Spleen (tissue), 11 donors: Measurements from ENCODE around the gene IGF1. TPM values are rescaled to one million over a fixed set of nuclear protein-coding genes. Genes with fewer than 3 reads are reported as not detected.

Experiments used
- DNase-seq: peaks from one replicate; pipeline ENCODE4 v3.0.0-alpha.2; 2020
- H3K27ac ChIP-seq, 8 donors: fragments of 200-600 bp; sonication (generic) in 7 of 8; 1 replicate in 4 of 8; 2 replicates in 4 of 8; pipeline versions ENCODE4 v1.5.0 to v1.8.0; 2016 to 2021; ENCODE audit warnings: inconsistent platforms in 4 of 8, mild to moderate bottlenecking in 4 of 8, moderate library complexity in 1 of 8
- H3K27me3 ChIP-seq, 7 donors: fragments of 200-600 bp; sonication (generic) in 6 of 7; replicated peaks in 1 of 7; 1 replicate in 4 of 7; 2 replicates in 3 of 7; pipeline versions ENCODE4 v1.5.0 to v1.8.0; 2016 to 2021; ENCODE audit warnings: inconsistent platforms in 3 of 7, mild to moderate bottlenecking in 1 of 7
- H3K36me3 ChIP-seq, 6 donors: fragments of 200-600 bp; sonication (generic) in 5 of 6; 1 replicate in 4 of 6; 2 replicates in 2 of 6; pipeline versions ENCODE4 v1.5.0 to v1.8.0; 2016 to 2021; ENCODE audit warnings: inconsistent platforms in 2 of 6
- H3K4me1 ChIP-seq, 6 donors: fragments of 200-600 bp; sonication (generic) in 5 of 6; 1 replicate in 3 of 6; 2 replicates in 3 of 6; pipeline versions ENCODE4 v1.5.0 to v1.8.0; 2016 to 2021; ENCODE audit warnings: inconsistent platforms in 3 of 6
- H3K4me3 ChIP-seq, 8 donors: fragments of 200-600 bp; sonication (generic) in 7 of 8; 1 replicate in 4 of 8; 2 replicates in 4 of 8; pipeline versions ENCODE4 v1.5.0 to v1.8.0; 2016 to 2021; ENCODE audit warnings: inconsistent platforms in 4 of 8, mild to moderate bottlenecking in 4 of 8, moderate library complexity in 2 of 8
- H3K9me3 ChIP-seq, 8 donors: fragments of 200-600 bp; sonication (generic) in 7 of 8; 1 replicate in 4 of 8; 2 replicates in 4 of 8; pipeline versions ENCODE4 v1.5.0 to v1.8.0; 2016 to 2021; ENCODE audit warnings: inconsistent platforms in 4 of 8
- POLR2A ChIP-seq, 3 donors: fragments of 450-650 bp; IDR thresholded peaks; one replicate each; pipeline ENCODE4 v1.5.1; 2017; ENCODE audit warnings: antibody characterized with exemption in 3 of 3, mild to moderate bottlenecking in 1 of 3
- POLR2AphosphoS5 ChIP-seq, 3 donors: sonication (generic); formaldehyde crosslinking; IDR thresholded peaks; one replicate each; pipeline ENCODE4 v1.5.1; 2017; ENCODE audit warnings: antibody characterized with exemption in 3 of 3
- WGBS, 5 donors: extraction: QIAGEN DNeasy Blood & Tissue Kit in 3 of 5; methylation state at CpG; one replicate each; pipeline versions ENCODE4 v1.1.5 to v1.1.7; 2013 to 2018; 5-methylcytosine and 5-hydroxymethylcytosine counted together
- intact Hi-C: fragments of 100-400 bp; cut with DNase I; formaldehyde crosslinking; loops from one replicate; pipeline ENCODE4 v1.15.0; 2023; ENCODE audit warnings: low total_unique reads
- polyA plus RNA-seq, 3 donors: library from polyadenylated mRNA; stranded (reverse); fragments of 200-250 nt; gene quantifications; one replicate each; pipeline ENCODE4 v1.2.1, GENCODE V29; 2013
- total RNA-seq, 7 donors: library from RNA; depleted of rRNA in 3 of 7; stranded (reverse); fragments of >200 nt in 3 of 7; fragmentation: NEBNext Ultra II Directional in 4 of 7; extraction: Animal tissue kit (Norgen Biotek cat#: 25700) in 4 of 7; gene quantifications; one replicate each; pipeline versions ENCODE4 v1.1.0 to v1.2.1, GENCODE V29; 2016 to 2021
- TF ChIP-seq, protein P1 (sequence below), 11 experiments: fragments of 200-600 bp in 7 of 11; fragments of 450-650 bp in 4 of 11; sonication (generic) in 4 of 11; IDR thresholded peaks in 8 of 11; conservative IDR thresholded peaks in 3 of 11; 1 replicate in 7 of 11; 2 replicates in 4 of 11; pipeline versions ENCODE4 v1.4.0 to v1.8.0; 2016 to 2021; ENCODE audit warnings: antibody characterized with exemption in 11 of 11, inconsistent platforms in 4 of 11, mild to moderate bottlenecking in 1 of 11
- donor health status: healthy with polysubstance abuse.
- donor health status: DM: no; HTN: no; CAD: no; lungs with moderate emphysema.
- donor health status: DM: no; HTN: no; CAD: no.
- donor health status: Bipolar disorder and iron deficiency.
- donor health status: healthy.
- donor health status: DM: no; HTN: no; CAD: no.
- donor health status: DM: yes; HTN: yes; CAD: no.

Gene IGF1
- total and polyA plus RNA-seq, 10 donors: 1.5 to 19.7 (median 11.3) TPM

DNA sequence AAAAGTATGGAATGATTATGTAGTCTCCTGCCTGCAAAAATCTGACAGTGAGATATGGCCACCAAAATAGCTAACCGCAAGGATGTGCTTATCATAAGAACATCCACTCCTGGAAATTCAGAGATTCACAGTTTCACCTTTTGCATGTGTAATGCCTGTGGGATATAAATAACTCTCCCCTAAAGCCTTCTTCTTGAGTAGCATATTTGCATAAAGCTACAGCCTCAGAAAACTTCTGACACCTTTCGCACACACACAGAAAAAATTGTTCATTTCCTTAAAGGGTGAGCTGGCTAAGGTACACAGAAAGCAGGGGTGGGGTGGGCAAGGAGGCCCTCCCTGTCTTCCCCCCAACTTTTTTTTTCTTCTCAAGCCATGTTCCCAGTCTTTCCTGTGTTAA, 3.1 kb upstream of the IGF1 start:
- H3K4me3 ChIP-seq: no peak overlapping the region
- H3K4me1 ChIP-seq: peaks cover 22 to 50% (median 42%) of the 10 kb centered on the region in 6 donors
- intact Hi-C loops: loop anchor here (5.0 to 10.0 kb wide), 2 partner anchors 316 to 539 kb away; no protein-coding TSS in a partner anchor
- WGBS, 5 donors: 75 to 90% (median 79%) methylated on average over 2 of the region's 2 CpGs
- peak overlapping the region in 7 of 8 donors; percentile 55 to 81 (median 73) for H3K27ac ChIP-seq
- H3K9me3 ChIP-seq: no peaks in the 10 kb centered on the region
- no peaks in the 10 kb centered on the region for H3K36me3 ChIP-seq
- DNase-seq: no peak
- no peak for TF ChIP-seq POLR2AphosphoS5 (IDR thresholded peaks at IDR 0.05)
- no peak for TF ChIP-seq POLR2A (IDR thresholded peaks at IDR 0.05)
- TF ChIP-seq, protein P1, sequence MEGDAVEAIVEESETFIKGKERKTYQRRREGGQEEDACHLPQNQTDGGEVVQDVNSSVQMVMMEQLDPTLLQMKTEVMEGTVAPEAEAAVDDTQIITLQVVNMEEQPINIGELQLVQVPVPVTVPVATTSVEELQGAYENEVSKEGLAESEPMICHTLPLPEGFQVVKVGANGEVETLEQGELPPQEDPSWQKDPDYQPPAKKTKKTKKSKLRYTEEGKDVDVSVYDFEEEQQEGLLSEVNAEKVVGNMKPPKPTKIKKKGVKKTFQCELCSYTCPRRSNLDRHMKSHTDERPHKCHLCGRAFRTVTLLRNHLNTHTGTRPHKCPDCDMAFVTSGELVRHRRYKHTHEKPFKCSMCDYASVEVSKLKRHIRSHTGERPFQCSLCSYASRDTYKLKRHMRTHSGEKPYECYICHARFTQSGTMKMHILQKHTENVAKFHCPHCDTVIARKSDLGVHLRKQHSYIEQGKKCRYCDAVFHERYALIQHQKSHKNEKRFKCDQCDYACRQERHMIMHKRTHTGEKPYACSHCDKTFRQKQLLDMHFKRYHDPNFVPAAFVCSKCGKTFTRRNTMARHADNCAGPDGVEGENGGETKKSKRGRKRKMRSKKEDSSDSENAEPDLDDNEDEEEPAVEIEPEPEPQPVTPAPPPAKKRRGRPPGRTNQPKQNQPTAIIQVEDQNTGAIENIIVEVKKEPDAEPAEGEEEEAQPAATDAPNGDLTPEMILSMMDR (IDR thresholded peaks at IDR 0.05 in 8 of 11, conservative IDR thresholded peaks at IDR 0.05 in 3 of 11): no peak
- H3K27me3 ChIP-seq: no peaks in the 10 kb centered on the region

DNA sequence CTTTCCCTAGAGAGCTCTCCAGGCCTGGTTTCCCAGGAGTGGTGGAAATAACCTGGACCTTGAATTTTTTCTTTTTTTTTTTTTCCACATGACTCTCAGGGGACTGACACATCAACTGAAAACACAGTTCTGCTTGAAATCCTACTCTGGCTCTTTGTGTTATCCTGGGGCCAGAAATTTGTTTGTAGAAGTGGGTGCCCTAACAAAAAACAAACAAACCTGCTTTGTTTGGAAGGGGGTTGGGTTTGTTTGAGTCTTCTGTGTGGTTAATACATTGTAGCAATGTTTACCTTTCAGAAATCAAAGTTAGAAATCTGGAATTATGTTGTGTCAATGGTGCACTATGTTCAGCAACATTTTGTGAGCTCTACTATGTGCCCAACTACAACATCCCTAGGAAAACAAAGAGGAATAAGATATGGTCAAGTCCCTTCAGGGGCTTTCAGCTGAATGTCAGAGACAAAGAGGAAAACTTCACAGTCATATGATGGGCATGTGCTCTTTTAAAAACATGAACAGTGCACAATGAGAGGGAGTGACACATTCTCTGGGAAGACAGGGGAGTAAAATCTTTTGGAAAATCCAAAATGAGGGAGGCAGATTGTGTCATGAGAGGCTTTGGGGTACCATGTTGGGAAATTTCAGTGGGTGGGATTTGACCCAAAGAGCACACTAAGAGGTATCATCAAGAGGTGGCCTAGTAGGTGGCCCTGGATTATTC, 1.5 kb upstream of the IGF1 start:
- H3K4me1 ChIP-seq: peaks cover 26 to 57% (median 47%) of the 10 kb centered on the region in 6 donors
- intact Hi-C loops: loop anchor here (5.0 to 10.0 kb wide), 2 partner anchors 315 to 537 kb away; no protein-coding TSS in a partner anchor
- no peaks in the 10 kb centered on the region for H3K36me3 ChIP-seq
- no peaks in the 10 kb centered on the region for H3K9me3 ChIP-seq
- peak overlapping the region in 1 of 8 donors; percentile 15 for H3K27ac ChIP-seq
- no peak for DNase-seq
- no peaks in the 10 kb centered on the region for H3K27me3 ChIP-seq
- no peak for TF ChIP-seq POLR2A (IDR thresholded peaks at IDR 0.05)
- H3K4me3 ChIP-seq: no peak overlapping the region

DNA sequence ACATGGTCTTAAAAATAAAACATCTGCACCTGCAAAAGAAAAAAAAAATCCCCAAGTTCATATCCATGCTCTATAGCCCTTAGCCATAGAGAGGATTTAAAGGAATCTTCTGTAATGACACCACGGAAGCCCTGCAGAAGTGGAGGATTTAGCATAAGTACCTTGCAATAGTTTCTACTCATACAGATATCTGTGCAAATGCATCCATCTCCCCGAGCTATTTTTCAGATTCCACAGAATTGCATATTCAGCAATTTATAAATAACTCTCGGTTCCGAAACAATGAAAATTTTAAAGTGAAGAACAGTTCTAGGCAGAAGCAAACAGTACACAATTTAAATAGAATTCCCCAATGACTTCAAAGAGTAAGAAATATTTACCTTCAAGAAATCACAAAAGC, 424 bp downstream of the IGF1 start:
- WGBS, 5 donors: 45 to 72% (median 54%) methylated on average over 4 of the region's 4 CpGs
- intact Hi-C loops: loop anchor here (5.0 to 10.0 kb wide), 2 partner anchors 313 to 535 kb away; no protein-coding TSS in a partner anchor
- H3K36me3 ChIP-seq: no peaks in the 10 kb centered on the region
- TF ChIP-seq POLR2AphosphoS5 (IDR thresholded peaks at IDR 0.05) (no peak), POLR2A (IDR thresholded peaks at IDR 0.05) (no peak)
- TF ChIP-seq, protein P1 (IDR thresholded peaks at IDR 0.05 in 8 of 11, conservative IDR thresholded peaks at IDR 0.05 in 3 of 11): no peak
- H3K27ac ChIP-seq: peak overlapping the region in 7 of 8 donors; percentile 16 to 81 (median 58)
- peaks cover 23 to 55% (median 46%) of the 10 kb centered on the region in 6 donors for H3K4me1 ChIP-seq
- no peaks in the 10 kb centered on the region for H3K27me3 ChIP-seq
- no peaks in the 10 kb centered on the region for H3K9me3 ChIP-seq
- no peak for DNase-seq
- peak overlapping the region in 7 of 8 donors; percentile 3 to 55 (median 23) for H3K4me3 ChIP-seq

DNA sequence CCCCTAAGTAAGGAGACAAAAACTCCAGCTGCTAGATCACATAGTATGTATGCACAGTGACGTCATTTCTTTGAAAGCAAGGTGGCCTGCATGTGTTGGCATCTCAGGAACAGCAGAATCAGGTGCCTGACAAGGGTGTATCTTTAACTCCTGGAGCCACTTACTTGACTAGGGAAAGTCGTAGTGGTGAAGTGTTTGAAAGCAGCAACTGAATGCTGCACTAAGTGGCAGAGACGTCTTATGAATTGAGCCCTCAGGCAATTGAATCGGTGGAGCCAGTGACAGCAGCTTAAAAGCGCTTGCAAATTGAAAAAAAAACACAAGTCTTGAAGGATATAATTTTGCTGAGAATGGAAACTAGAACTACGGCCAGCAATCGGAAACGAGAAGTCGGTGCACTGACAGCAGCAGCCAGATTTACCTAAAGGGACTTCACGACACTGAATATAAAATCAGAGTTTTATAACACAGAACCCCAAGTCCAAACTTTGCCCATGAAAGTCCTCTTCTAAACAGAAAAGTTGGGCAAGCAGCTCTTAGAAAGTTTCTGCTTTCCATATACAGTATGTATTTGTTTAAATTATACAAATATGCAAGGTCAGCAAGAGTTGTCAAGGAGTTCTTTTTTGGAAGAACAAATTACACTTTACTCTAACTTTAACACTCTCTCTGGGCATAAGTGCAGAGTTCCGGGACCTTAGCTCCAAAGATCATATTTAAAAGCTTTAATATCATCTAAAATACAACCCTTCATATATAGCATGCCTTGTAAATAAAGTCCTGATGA, 1.1 kb downstream of the IGF1 start:
- DNase-seq: no peak
- H3K27ac ChIP-seq: peak overlapping the region; percentile 42 to 81 (median 58)
- H3K27me3 ChIP-seq: no peaks in the 10 kb centered on the region
- TF ChIP-seq POLR2AphosphoS5 (IDR thresholded peaks at IDR 0.05): no peak
- TF ChIP-seq POLR2A (IDR thresholded peaks at IDR 0.05): no peak
- TF ChIP-seq, protein P1 (IDR thresholded peaks at IDR 0.05 in 8 of 11, conservative IDR thresholded peaks at IDR 0.05 in 3 of 11): no peak
- H3K9me3 ChIP-seq: no peaks in the 10 kb centered on the region
- H3K36me3 ChIP-seq: no peaks in the 10 kb centered on the region
- WGBS, 5 donors: 26 to 42% (median 29%) methylated on average over 11 of the region's 11 CpGs
- intact Hi-C loops: no loop called here
- peak overlapping the region; percentile 0 to 55 (median 22) for H3K4me3 ChIP-seq
- peaks cover 22 to 48% (median 40%) of the 10 kb centered on the region in 6 donors for H3K4me1 ChIP-seq
